GM10266 (cell line): ENCODE measurements around the gene UGCG.

ENCODE experiments used
- DNase-seq: peaks from one replicate; pipeline ENCODE4 v3.0.0; 2012; ENCODE audit errors: extremely low spot score
- CTCF ChIP-seq: IDR thresholded peaks from 2 replicates; pipeline ENCODE4 v1.5.1; 2012; ENCODE audit warnings: mild to moderate bottlenecking, low read depth; ENCODE audit not compliant: control insufficient read depth, insufficient read depth; ENCODE audit errors: missing control alignments

The UGCG gene

DNA sequence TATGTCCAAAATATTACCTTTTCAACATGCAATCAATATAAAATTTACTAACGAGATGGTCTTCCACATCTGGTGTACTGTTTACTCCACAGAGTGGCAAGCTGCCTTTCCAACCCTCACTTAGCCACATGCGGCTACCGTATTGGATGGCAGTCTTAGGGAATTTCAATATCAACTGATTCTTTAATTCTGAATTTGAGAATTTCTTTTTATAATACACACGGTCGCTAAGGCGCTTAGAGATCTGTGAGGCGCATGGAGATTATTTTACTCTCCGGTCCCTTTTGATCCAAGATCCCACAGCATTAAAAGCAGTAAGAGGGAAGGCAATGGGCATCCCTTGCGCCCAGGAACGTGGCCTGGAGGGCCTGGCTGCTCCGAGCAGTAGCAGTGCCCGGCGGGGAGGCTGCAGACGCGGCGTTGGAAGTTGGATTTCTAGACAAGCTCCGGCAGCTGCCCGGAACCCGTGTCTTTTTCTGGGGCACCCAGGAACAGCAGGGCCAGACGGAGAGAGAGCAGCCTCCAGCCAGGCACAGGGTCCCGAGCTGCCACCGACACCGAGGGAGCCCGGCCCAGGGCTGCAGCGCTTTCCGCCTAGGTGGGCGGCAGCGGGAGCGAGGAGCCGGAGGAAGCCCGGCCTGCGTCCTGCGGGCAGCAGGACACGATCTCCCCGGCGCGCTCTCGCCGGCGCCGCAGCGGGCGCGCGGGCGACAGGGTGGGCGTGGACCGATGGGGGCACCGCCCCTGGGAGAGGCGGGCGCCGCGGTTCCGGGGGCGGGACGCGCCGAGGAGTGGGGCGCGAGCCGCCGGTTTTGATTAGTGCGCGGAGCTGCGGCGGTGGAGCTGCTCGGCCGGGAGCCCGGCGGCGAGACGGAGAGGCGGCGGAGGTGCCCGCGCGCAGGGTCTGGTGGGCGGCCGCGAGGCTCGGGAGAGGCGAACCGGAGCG is at the start of gene UGCG:
UGCG (plus strand) TSS at position 819 of the 946 bp plus-strand sequence. CDS start 402 bp downstream, outside the sequence.
- DNase-seq, result peak; percentile 96
- no peak for TF ChIP-seq CTCF

DNA sequence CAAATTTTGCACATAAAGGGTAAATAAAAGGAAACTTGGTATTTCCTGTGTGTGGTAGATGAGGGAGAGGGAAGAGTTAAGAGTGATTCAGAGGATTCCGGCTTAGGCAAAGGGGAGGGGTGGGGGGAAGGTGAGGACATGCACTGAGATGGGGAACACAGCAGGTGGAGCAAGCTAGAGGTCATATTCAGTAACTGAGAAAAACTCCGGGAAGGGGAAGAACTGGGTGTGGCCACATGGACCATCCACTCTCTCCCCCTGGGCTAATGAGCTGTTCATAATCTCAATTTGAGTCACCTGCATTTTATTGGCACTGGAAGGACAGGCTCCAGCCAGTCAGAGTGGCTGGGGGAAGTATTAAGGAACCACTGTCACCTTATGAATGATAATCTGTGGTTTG is 45.1 kb upstream of the UGCG start:
- DNase-seq, result no peak
- TF ChIP-seq CTCF, result no peak

GRCh38 chr9:111852291-111852690 is 44.3 kb upstream of the UGCG start:
- no peak for DNase-seq
- no peak for TF ChIP-seq CTCF

DNA sequence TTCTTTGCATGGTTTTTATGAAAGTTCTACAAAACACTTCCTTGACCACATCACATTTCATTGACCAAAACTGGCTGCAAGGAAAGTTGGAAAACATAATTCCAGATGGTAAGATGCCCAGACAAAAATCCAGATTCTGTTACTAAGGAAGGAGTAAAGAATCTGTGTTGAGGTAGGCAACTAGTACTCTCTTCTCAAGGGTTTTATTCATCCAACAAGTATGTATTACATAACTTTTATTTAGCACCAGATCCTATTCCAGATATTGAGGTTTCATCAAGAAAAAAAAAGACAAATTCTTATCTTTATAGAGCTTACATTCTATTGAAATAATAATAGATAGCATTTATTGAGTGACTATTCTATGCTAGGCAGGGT is 43.2 kb upstream of the UGCG start:
- TF ChIP-seq CTCF, result no peak
- DNase-seq, result no peak

DNA sequence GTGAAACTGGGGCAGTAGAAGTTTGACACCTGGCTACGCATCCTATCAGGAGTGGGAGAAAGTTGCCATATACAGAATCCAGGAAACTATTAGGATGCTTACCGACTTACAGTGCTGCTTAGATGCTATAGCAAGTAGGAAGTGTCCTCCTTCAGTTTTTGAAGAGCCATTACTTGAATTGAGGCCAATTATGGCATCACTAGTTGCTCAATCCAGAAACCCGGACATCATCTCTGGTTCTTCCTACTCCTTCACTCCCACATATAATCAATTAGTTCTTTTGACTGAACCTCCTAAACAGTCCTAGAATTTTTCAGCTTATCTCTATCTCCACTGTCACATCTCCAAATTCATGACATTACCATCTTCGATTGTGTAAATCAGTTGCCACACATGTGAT is 41.8 kb upstream of the UGCG start:
- DNase-seq, result no peak
- TF ChIP-seq CTCF, result no peak

GRCh38 chr9:111857555-111858211 is 38.9 kb upstream of the UGCG start:
- no peak for DNase-seq

More at GRCh38 chr9:111857555-111858211, 38.9 kb upstream of the UGCG start:
- TF ChIP-seq CTCF, result no peak
